SK-N-DZ (cell line): ENCODE data around the gene USP3.
"Not testable (repeated sequence)": the region's sequence is repeated elsewhere in the genome, so short reads cannot be mapped to it uniquely, and the experiment has no call there.

Experiments used
- DNase-seq: peaks from one replicate; pipeline ENCODE4 v3.0.0-alpha.2; 2015; ENCODE audit warnings: low spot score

Gene USP3

GRCh38 chr15:63609448-63609847, 105.1 kb downstream of the USP3 start:
- no peak for DNase-seq

- DNase-seq = peak; percentile 72
Measured at GRCh38 chr15:63610209-63610841, 105.9 kb downstream of the USP3 start.

- no peak for DNase-seq
Measured at GRCh38 chr15:63611177-63611576, 106.8 kb downstream of the USP3 start.

GRCh38 chr15:63612300-63612699, 107.9 kb downstream of the USP3 start:
- no peak for DNase-seq

- no peak for DNase-seq
Measured at GRCh38 chr15:63615935-63616334, 111.5 kb downstream of the USP3 start.

- not testable (repeated sequence) for DNase-seq
Measured at GRCh38 chr15:63617147-63617546, 112.8 kb downstream of the USP3 start.

- DNase-seq = not testable (repeated sequence)
Measured at GRCh38 chr15:63617627-63618026, 113.2 kb downstream of the USP3 start.

GRCh38 chr15:63620760-63621159, 116.4 kb downstream of the USP3 start:
- DNase-seq = not testable (repeated sequence)

GRCh38 chr15:63623232-63623969, 119.0 kb downstream of the USP3 start:
- no peak for DNase-seq

- no peak for DNase-seq
Measured at GRCh38 chr15:63626955-63627354, 122.6 kb downstream of the USP3 start.

GRCh38 chr15:63628123-63628822, 123.9 kb downstream of the USP3 start:
- DNase-seq = no peak

- no peak for DNase-seq
Measured at GRCh38 chr15:63630036-63630751, 125.8 kb downstream of the USP3 start.

GRCh38 chr15:63633312-63633711, 128.9 kb downstream of the USP3 start:
- DNase-seq = no peak

- no peak for DNase-seq
Measured at GRCh38 chr15:63634154-63634553, 129.8 kb downstream of the USP3 start.

- no peak for DNase-seq
Measured at GRCh38 chr15:63636518-63637061, 132.2 kb downstream of the USP3 start.

- DNase-seq = no peak
Measured at GRCh38 chr15:63638839-63639238, 134.4 kb downstream of the USP3 start.

- no peak for DNase-seq
Measured at GRCh38 chr15:63640146-63640545, 135.8 kb downstream of the USP3 start.
